T-cell (primary cell): ENCODE data around the gene KRTAP5-5. TPM values are rescaled to one million over a fixed set of nuclear protein-coding genes. Genes with fewer than 3 reads are reported as not detected.
"Not testable (repeated sequence)": the region's sequence is repeated elsewhere in the genome, so short reads cannot be mapped to it uniquely, and the experiment has no call there.

Experiments used
- ATAC-seq, 4 experiments: fragments of 200-7000 bp in 3 of 4; fragments of 150-1000 bp in 1 of 4; cut with Tn5 transposase; replicated peaks in 1 of 4; 1 replicate in 3 of 4; 2 replicates in 1 of 4; pipeline ENCODE4 v1.10.0; 2021; ENCODE audit warnings: moderate library complexity in 3 of 4, mild to moderate bottlenecking in 2 of 4, moderate number of reproducible peaks in 1 of 4
- CTCF ChIA-PET, 2 donors: fragments of 300-600 bp; sonication (Branson Sonifier 250); formaldehyde crosslinking; loops; one replicate each; lab custom pipeline; 2022; ENCODE audit warnings: antibody characterized with exemption in 2 of 2; lab: Charles Lee
- POLR2A ChIA-PET, 2 donors: fragments of 300-600 bp; sonication (Branson Sonifier 250); formaldehyde crosslinking; loops; one replicate each; lab custom pipeline; 2022; ENCODE audit warnings: antibody characterized with exemption in 2 of 2; lab: Charles Lee
- DNase-seq, 35 experiments: peaks; one replicate each; pipeline versions ENCODE4 v3.0.0 to v3.0.0-alpha.2; 2013 to 2023
- H3K27ac ChIP-seq: one replicate; pipeline ENCODE4 v1.5.1; 2013; ENCODE audit warnings: low read length
- H3K27me3 ChIP-seq, 2 experiments: replicated peaks in 1 of 2; 1 replicate in 1 of 2; 2 replicates in 1 of 2; pipeline versions ENCODE4 v1.6.1 to v1.7.0; 2013; ENCODE audit warnings: low read length in 1 of 2, mixed read lengths in 1 of 2; ENCODE audit not compliant: control insufficient read depth in 2 of 2, insufficient read depth in 2 of 2; ENCODE audit errors: extremely low read depth in 1 of 2
- H3K36me3 ChIP-seq, 2 donors: 1 replicate in 1 of 2; 2 replicates in 1 of 2; pipeline versions ENCODE4 v1.6.1 to v1.7.0; 2013; ENCODE audit warnings: low read length in 1 of 2; ENCODE audit not compliant: control insufficient read depth in 2 of 2, insufficient read depth in 1 of 2; ENCODE audit errors: extremely low read depth in 1 of 2
- H3K4me1 ChIP-seq, 2 experiments: 1 replicate in 1 of 2; 2 replicates in 1 of 2; pipeline versions ENCODE4 v1.6.1 to v1.7.0; 2013; ENCODE audit warnings: low read length in 2 of 2, mixed read lengths in 1 of 2; ENCODE audit not compliant: insufficient read depth in 2 of 2, control insufficient read depth in 1 of 2; ENCODE audit errors: extremely low read depth in 1 of 2
- H3K4me3 ChIP-seq, 2 donors: 1 replicate in 1 of 2; 2 replicates in 1 of 2; pipeline versions ENCODE4 v1.5.1 to v1.7.0; 2013; ENCODE audit warnings: mild to moderate bottlenecking in 2 of 2, low read length in 1 of 2, moderate library complexity in 1 of 2; ENCODE audit not compliant: control insufficient read depth in 1 of 2; ENCODE audit errors: extremely low read depth in 1 of 2
- H3K9me3 ChIP-seq: 2 replicates; pipeline ENCODE4 v1.7.0; 2013
- H3K27ac Mint-ChIP-seq, 2 donors: one replicate each; pipeline ENCODE4 v1.8.0; 2020 to 2021; ENCODE audit warnings: mild to moderate bottlenecking in 2 of 2, mixed read lengths in 2 of 2
- H3K27me3 Mint-ChIP-seq, 2 donors: one replicate each; pipeline ENCODE4 v1.8.0; 2021 to 2022; ENCODE audit warnings: mixed read lengths in 2 of 2
- H3K36me3 Mint-ChIP-seq: one replicate; pipeline ENCODE4 v1.8.0; 2021; ENCODE audit warnings: mixed read lengths
- H3K4me1 Mint-ChIP-seq, 3 donors: one replicate each; pipeline ENCODE4 v1.8.0; 2020 to 2022; ENCODE audit warnings: mixed read lengths in 3 of 3, mild to moderate bottlenecking in 1 of 3
- H3K4me3 Mint-ChIP-seq, 3 donors: one replicate each; pipeline ENCODE4 v1.8.0; 2020 to 2022; ENCODE audit warnings: mild to moderate bottlenecking in 3 of 3, mixed read lengths in 3 of 3, moderate library complexity in 3 of 3
- H3K9me3 Mint-ChIP-seq, 3 donors: one replicate each; pipeline ENCODE4 v1.8.0; 2020 to 2022; ENCODE audit warnings: mixed read lengths in 3 of 3
- WGBS: methylation state at CpG from one replicate; pipeline ENCODE4 v1.1.5; 2013; ENCODE audit warnings: missing lambda C conversion rate; ENCODE audit not compliant: insufficient coverage; 5-methylcytosine and 5-hydroxymethylcytosine counted together
- total RNA-seq, 35 experiments: library from RNA in 6 of 35; stranded (reverse) in 6 of 35; fragments of 120-200 nt in 1 of 35; gene quantifications; one replicate each; pipeline versions ENCODE4 v1.2.1 to v1.2.4 and lab custom pipeline; 2013 to 2026

Gene KRTAP5-5
- total RNA-seq, 5 donors from 2014 or later (not counting 1 experiment from before 2014, with no cell fraction given) = not detected

- POLR2A ChIA-PET = no interaction called here
- 92% methylated on average over 11 of the region's 11 CpGs for WGBS
- H3K36me3 Mint-ChIP-seq = no peaks in the 10 kb centered on the region
Observed at GRCh38 chr11:1604181-1604580, 25.4 kb upstream of the KRTAP5-5 start.

DNA sequence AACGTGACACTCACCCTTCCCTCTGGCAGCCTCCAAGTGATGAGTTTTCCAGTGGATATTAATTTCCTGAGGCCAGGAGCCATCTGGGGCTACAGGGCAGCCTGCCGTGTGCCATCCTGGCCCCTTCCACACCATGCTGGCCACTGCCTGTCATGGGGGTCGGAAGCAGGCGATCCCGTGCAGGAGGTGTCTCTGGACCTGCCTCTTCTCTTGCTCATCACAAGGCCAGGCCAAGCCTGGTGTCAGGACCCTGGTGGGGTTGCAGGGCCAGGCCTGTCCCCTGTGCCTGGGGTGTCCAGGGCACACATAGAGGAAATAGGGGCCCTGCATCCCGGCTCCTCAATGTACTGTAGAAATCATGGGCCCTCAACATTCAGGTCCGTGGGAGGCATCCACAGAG lies 24.9 kb upstream of the KRTAP5-5 start:
- ChIA-PET POLR2A (no interaction called here), CTCF (no interaction called here)
- WGBS = 93% methylated on average over 7 of the region's 7 CpGs
- Histone ChIP-seq H3K4me1 (peaks cover 0 to 11% of the 10 kb centered on the region in 2 experiments), H3K36me3 (no peaks in the 10 kb centered on the region), H3K27ac (no peak overlapping the region), H3K9me3 (no peaks in the 10 kb centered on the region), H3K4me3 (no peak overlapping the region), H3K27me3 (peaks cover 0 to 43% of the 10 kb centered on the region in 2 experiments)
- peaks cover 23 to 27% of the 10 kb centered on the region in 2 donors for H3K27me3 Mint-ChIP-seq
- H3K36me3 Mint-ChIP-seq = no peaks in the 10 kb centered on the region
- DNase-seq (no peak), ATAC-seq (no peak)
- H3K4me1 Mint-ChIP-seq = peaks cover 6 to 11% (median 9%) of the 10 kb centered on the region in 3 donors
- no peak overlapping the region for H3K27ac Mint-ChIP-seq
- H3K4me3 Mint-ChIP-seq = no peak overlapping the region
- no peaks in the 10 kb centered on the region for H3K9me3 Mint-ChIP-seq

More at GRCh38 chr11:1604181-1604580, 25.4 kb upstream of the KRTAP5-5 start:
- no peak for ATAC-seq
- H3K27me3 ChIP-seq = peaks cover 0 to 42% of the 10 kb centered on the region in 2 experiments
- H3K36me3 ChIP-seq = no peaks in the 10 kb centered on the region
- Mint-ChIP-seq H3K27ac (no peak overlapping the region), H3K4me3 (no peak overlapping the region), H3K27me3 (peaks cover 27 to 32% of the 10 kb centered on the region in 2 donors), H3K9me3 (no peaks in the 10 kb centered on the region), H3K4me1 (peaks cover 6 to 11% (median 11%) of the 10 kb centered on the region in 3 donors)
- no peaks in the 10 kb centered on the region for H3K9me3 ChIP-seq
- CTCF ChIA-PET = no interaction called here
- peaks cover 0 to 11% of the 10 kb centered on the region in 2 experiments for H3K4me1 ChIP-seq
- no peak overlapping the region for H3K4me3 ChIP-seq
- no peak overlapping the region for H3K27ac ChIP-seq
- DNase-seq = no peak

DNA sequence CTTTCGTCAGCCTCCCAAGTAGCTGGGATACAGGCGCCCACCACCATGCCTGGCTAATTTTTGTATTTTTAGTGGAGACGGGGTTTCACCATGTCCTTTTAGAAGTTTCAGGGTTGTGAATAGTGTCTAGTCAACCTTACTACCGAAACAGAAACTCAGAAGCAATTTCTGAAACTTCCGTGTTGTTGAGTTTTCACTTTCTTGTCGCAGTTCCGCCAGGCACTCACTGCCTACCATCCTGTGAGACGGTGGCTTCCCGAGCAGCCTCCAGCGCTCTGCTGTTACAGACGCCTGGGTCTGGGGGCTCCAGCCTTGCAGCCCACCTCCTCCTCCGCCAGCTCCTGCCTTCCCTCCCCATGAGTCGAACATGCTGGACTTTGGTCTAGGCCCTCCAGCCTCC lies 23.7 kb upstream of the KRTAP5-5 start:
- CTCF ChIA-PET = interaction anchor here in 1 of 2 donors (1.2 kb wide), 1 partner anchor 40 kb away, joined by 3 read pairs; no protein-coding TSS in a partner anchor
- H3K9me3 Mint-ChIP-seq, POLR2A ChIA-PET, H3K36me3 Mint-ChIP-seq, H3K36me3 ChIP-seq, H3K9me3 ChIP-seq, H3K4me3 ChIP-seq: not testable (repeated sequence)
- Mint-ChIP-seq H3K27me3 (peaks cover 32 to 33% of the 10 kb centered on the region in 2 donors), H3K4me3 (peak overlapping the region; percentile 39 to 59 (median 55)), H3K27ac (peak overlapping the region; percentile 71 to 79), H3K4me1 (peaks cover 6 to 11% (median 9%) of the 10 kb centered on the region in 3 donors)
- WGBS = 36% methylated on average over 8 of the region's 13 CpGs
- Histone ChIP-seq H3K4me1 (peaks cover 0 to 11% of the 10 kb centered on the region in 2 experiments), H3K27me3 (peaks cover 0 to 45% of the 10 kb centered on the region in 2 experiments), H3K27ac (peak overlapping the region; percentile 34)
- DNase-seq = peak in 3 of 35 experiments; percentile 16 to 35 (median 28)
- peak; percentile 31 to 71 (median 56) for ATAC-seq

GRCh38 chr11:1607156-1607845 lies 22.3 kb upstream of the KRTAP5-5 start:
- Histone ChIP-seq H3K4me1 (peaks cover 0 to 11% of the 10 kb centered on the region in 2 experiments), H3K27me3 (peaks cover 0 to 49% of the 10 kb centered on the region in 2 experiments)
- POLR2A ChIA-PET, H3K4me3 Mint-ChIP-seq, DNase-seq, H3K9me3 Mint-ChIP-seq, H3K27ac ChIP-seq, H3K36me3 Mint-ChIP-seq, H3K27ac Mint-ChIP-seq, ATAC-seq, CTCF ChIA-PET, H3K9me3 ChIP-seq, H3K36me3 ChIP-seq, H3K4me3 ChIP-seq: not testable (repeated sequence)
- Mint-ChIP-seq H3K27me3 (peaks cover 26 to 35% of the 10 kb centered on the region in 2 donors), H3K4me1 (peaks cover 6 to 11% (median 9%) of the 10 kb centered on the region in 3 donors)
- 68% methylated on average over 18 of the region's 18 CpGs for WGBS

- Mint-ChIP-seq H3K27me3 (peaks cover 24 to 33% of the 10 kb centered on the region in 2 donors), H3K4me1 (peaks cover 6 to 11% (median 9%) of the 10 kb centered on the region in 3 donors)
- ATAC-seq, H3K36me3 Mint-ChIP-seq, DNase-seq, H3K27ac Mint-ChIP-seq, H3K4me3 ChIP-seq, H3K9me3 Mint-ChIP-seq, POLR2A ChIA-PET, H3K4me3 Mint-ChIP-seq, H3K27ac ChIP-seq, H3K9me3 ChIP-seq, H3K36me3 ChIP-seq, CTCF ChIA-PET: not testable (repeated sequence)
- peaks cover 0 to 11% of the 10 kb centered on the region in 2 experiments for H3K4me1 ChIP-seq
- WGBS = 41% methylated on average over 2 of the region's 5 CpGs
- peaks cover 0 to 49% of the 10 kb centered on the region in 2 experiments for H3K27me3 ChIP-seq
Observed at GRCh38 chr11:1607901-1608300, 21.7 kb upstream of the KRTAP5-5 start.

DNA sequence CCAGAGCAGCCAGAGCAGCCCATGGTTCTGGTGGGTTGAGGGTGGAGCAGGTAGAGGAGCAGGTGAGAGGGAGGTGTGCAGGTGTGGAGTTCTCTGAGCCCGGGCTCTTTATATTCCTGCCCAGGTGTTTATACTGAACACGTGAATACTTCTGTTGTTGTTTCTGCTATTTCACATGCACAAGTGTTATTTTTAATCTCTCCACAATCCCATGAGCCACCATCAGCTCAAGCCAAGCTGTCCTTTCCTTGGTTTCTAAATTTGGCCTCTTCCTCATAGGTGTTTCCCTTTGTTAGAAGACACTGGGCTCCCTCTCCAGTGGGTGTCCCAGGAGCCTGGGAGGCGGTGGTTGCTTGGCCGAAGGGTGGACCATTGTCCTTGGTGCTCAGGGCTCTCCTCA lies 21.2 kb upstream of the KRTAP5-5 start, which contains the start of gene KRTAP5-3:
TSS of gene KRTAP5-3 (minus strand) at position 101 of the 400 bp plus-strand sequence. CDS start at position 23, 78 bp downstream.
- WGBS = 83% methylated on average over 2 of the region's 4 CpGs
- no peak within 1 kb of the TSS for H3K27ac ChIP-seq
- POLR2A ChIA-PET = no interaction called here
- Mint-ChIP-seq H3K27me3 (peaks cover 21 to 28% of the 10 kb centered on the region in 2 donors), H3K27ac (no peak within 1 kb of the TSS), H3K36me3 (no peaks in the 10 kb centered on the region), H3K4me1 (peaks cover 6 to 11% (median 9%) of the 10 kb centered on the region in 3 donors), H3K9me3 (no peaks in the 10 kb centered on the region), H3K4me3 (no peak within 1 kb of the TSS)
- no peaks in the 10 kb centered on the region for H3K36me3 ChIP-seq
- H3K4me3 ChIP-seq = no peak within 1 kb of the TSS
- H3K4me1 ChIP-seq = peaks cover 0 to 11% of the 10 kb centered on the region in 2 experiments
- no peaks in the 10 kb centered on the region for H3K9me3 ChIP-seq
- DNase-seq (no peak), ATAC-seq (no peak)
- H3K27me3 ChIP-seq = peaks cover 0 to 49% of the 10 kb centered on the region in 2 experiments
- CTCF ChIA-PET = interaction anchor here in 1 of 2 donors (0.9 kb wide), 1 partner anchor 13 kb away, joined by 3 read pairs; no protein-coding TSS in a partner anchor
